ENCODE results near the gene ZNF33A.
"Not testable (repeated sequence)": the region's sequence is repeated elsewhere in the genome, so short reads cannot be mapped to it uniquely, and the experiment has no call there.

ZNF33A gene

GRCh38 chr10:38047666-38048065, 37.2 kb downstream of the ZNF33A start:
- no peak for DNase-seq

DNA sequence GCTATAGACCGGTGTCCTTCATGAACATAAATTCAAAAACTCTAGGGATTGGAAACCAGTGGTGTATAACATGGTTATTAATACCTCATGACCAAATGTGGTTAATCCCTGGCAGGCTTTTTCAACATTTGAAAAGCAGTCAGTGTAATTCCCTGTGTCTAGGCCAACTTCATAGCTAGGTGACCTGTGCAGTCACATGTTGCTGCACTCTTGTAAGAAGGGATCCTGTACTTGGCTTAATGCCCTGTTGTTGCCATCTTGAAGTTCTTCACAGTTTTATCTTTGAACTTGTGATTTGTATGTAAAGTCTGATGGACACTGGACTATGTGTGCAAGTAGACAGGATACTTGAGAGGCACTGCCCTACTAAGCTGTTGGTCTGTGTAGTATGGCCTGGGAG, 39.7 kb downstream of the ZNF33A start:
- no peak for DNase-seq

- DNase-seq = no peak
These were observed 43.9 kb downstream of the ZNF33A start for GRCh38 chr10:38054361-38054797.

DNA sequence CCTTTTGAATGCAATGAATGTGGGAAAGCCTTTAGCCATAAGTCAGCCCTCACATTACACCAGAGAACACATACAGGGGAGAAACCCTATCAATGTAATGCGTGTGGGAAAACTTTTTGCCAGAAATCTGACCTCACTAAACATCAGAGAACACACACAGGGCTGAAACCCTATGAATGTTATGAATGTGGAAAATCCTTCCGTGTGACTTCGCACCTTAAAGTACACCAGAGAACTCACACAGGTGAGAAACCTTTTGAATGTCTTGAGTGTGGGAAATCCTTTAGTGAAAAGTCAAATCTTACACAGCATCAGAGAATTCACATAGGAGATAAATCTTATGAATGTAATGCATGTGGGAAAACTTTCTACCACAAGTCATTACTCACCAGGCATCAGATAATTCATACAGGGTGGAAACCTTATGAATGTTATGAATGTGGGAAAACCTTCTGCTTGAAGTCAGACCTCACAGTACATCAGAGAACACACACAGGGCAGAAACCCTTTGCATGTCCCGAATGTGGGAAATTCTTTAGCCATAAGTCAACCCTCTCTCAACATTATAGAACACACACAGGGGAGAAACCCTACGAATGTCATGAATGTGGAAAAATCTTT, 44.9 kb downstream of the ZNF33A start:
- not testable (repeated sequence) for DNase-seq

GRCh38 chr10:38069663-38070062, 59.2 kb downstream of the ZNF33A start:
- DNase-seq = not testable (repeated sequence)

GRCh38 chr10:38070501-38070900, 60.0 kb downstream of the ZNF33A start:
- no peak for DNase-seq

DNA sequence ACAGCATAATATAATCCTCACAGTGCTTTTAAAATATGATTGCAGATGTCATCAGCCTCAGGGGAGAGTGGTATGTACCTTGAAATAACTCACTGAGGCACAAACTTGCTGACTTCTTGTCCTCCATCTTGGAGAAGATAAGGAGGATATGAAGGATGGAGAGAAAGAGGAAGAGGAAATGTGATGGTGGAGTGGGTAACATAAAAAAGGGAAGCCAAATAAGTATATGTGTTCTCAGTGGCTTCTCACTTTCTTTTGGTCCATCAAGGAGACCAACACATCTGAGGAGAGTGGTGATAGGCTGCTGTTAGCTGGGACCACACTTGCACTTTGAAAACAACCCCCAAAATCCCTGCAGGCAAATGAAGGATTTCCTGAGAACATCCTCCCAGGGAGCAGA, 62.1 kb downstream of the ZNF33A start:
- DNase-seq = no peak

DNA sequence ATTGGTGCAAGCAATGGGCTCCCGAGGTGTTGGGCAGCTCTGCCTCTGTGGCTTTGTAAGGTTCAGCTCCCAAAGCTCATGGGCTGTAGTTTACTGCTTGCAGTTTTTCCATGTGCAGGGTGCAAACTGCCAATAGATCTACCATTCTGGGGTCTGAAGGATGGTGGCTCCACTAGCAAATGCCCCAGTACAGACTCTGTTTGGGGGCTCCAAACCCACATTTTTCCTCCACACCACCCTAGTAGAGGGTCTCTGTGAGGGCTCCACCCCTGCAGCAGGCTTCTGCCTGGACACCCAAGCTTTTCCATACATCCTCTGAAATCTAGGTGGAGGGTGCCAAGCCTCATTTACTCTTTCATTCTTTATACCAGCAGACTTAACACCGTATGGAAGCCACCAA, 66.2 kb downstream of the ZNF33A start:
- no peak for DNase-seq

- DNase-seq = not testable (repeated sequence)
These were observed 82.8 kb downstream of the ZNF33A start for GRCh38 chr10:38093318-38093717.

DNA sequence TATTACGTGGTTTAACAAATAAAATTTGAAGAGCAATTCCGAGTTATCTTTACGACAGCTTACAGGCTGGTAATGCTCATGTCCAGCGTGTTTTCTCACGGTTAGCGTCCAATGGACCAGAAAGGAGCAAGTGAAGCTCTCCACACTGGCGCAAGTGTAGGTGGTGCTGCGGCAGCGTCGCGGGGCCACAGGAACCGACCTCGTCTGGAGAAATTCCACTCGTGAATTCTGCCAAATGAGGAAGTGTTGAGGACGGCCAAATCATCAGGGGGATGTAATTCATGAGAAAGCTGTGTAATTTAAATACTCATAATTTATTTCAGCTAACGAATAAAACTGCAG, 83.3 kb downstream of the ZNF33A start:
- DNase-seq = no peak

DNA sequence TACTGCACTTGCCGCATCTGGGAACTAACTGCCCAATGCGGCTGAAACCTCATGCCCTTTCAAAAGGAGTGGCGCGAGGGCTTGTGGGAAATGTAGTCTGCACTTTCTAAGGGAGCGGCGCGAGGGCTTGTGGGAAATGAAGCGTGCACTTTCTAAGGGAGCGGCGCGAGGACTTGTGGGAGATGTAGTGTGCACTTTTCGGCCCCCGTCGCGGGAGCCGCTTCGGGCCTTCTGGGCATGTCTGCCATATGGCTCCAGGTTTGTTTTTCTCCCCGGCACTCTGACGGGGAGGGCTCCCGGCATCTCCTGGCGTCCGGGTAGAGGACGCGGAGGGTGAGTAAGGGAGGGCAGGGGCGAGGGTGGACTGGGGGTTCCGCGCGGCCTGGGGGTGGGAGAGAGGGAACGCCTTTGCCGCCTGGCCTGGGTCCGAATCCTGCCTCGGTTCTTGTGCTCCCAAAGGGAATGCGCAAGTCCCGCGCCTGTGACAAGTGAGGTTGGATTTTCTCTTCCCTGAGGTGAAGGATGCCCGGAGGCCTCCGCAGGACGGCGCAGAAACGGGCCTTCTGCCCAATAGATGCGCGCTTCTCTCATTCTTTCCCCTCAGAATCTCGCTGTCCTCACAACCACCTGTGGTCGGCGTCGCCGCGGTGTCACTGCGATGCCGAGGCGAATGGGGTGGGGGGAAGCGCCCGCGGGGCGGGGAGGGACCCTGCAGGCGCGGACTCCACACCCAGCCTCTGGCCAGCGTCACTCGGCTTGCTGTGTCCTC, 83.9 kb downstream of the ZNF33A start, which contains the start of gene ZNF37A:
Gene ZNF37A, plus strand, starts transcription at position 180 of the 769 bp plus-strand sequence. CDS start 2,281 bp downstream, outside the sequence.
- peak; percentile 51 for DNase-seq

DNA sequence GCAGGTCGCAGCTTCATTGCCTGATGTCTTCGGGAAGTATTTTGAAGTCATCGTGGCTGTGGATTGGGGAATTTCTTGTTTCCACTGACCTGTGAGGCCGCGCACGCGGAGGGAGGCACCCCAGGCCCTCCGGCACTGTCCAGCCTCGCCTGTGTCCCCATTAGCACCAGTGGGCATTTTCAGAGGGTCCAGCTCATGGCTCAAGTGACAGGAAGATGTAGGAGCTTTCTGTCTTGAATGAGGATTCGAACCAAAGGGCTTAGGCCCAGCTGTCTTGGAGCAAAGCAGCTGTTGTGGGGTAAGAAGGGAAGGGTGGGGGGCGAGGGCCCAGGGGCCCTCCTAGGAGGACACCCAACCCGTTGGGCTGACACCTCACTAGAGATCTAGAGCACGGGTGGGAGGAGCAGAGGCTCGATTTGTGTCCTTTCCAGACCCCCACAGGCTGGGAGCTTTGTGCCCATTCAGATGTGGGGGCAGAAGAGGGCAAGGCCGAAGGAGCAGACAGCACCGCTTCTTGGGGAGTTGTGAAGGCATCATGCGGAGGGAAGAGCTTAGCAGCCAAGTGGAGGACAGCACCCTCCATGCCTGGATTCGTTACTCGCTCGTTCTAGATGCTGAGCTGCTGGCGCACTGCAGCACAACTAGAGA, 84.6 kb downstream of the ZNF33A start:
- no peak for DNase-seq

- no peak for DNase-seq
These were observed 92.4 kb downstream of the ZNF33A start for GRCh38 chr10:38102880-38103279.

GRCh38 chr10:38103756-38104155, 93.3 kb downstream of the ZNF33A start:
- DNase-seq = no peak

DNA sequence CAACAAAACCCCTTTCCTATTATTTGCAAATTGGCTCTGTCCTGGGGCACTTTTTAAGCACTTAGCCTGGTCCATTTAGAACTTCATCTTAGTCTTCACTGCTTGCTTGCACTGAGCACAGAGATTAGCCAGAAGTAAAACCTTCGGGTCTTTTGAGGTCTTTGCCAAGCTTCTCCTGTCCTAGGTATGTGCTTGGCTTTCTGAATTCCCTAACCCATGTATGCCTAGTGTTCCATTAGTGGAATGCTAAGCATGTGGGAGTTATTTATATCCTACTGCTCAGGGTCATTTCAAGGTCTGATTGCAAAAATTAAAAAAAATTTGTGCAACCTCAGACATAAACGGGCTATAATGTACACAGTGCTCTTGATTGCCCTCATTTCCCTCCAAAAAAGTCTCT, 101.7 kb downstream of the ZNF33A start:
- no peak for DNase-seq
